ENCODE results near the gene NXPH4.

- TF ChIP-seq CTCF (IDR thresholded peaks at IDR 0.05) (no peak), EP300 (IDR thresholded peaks at IDR 0.05) (no peak), POLR2A (IDR thresholded peaks at IDR 0.05) (no peak), POLR2AphosphoS5 (IDR thresholded peaks at IDR 0.05) (no peak)
These were observed 12.1 kb upstream of the NXPH4 start for GRCh38 chr12:57204454-57204853.
